ENCODE results near the gene FLYWCH1. TPM values are rescaled to one million over a fixed set of nuclear protein-coding genes. Genes with fewer than 3 reads are reported as not detected.

Gene FLYWCH1
- total RNA-seq, 2 experiments from 2014 or later = 26.1 to 61.9 TPM

GRCh38 chr16:2980227-2981176 lies 68.8 kb downstream of the FLYWCH1 start, which contains the start of gene PKMYT1:
Gene PKMYT1 (minus strand): TSS chr16:2980446. CDS start chr16:2979657, 789 bp downstream.
- Histone ChIP-seq H3K9me3 (ENCODE audit: low read length) (no peaks in the 10 kb centered on the region), H3K4me2 (ENCODE audit: low read length) (peak within 1 kb of the TSS; percentile 86), H3K79me2 (ENCODE audit: insufficient read depth, low read depth, low read length) (peaks cover 27% of the 10 kb centered on the region; the same call in 1 of the 2 replicates), H2AFZ (ENCODE audit: low read length) (peak within 1 kb of the TSS; percentile 10; the same call in 1 of the 2 replicates), H3K9me2 (ENCODE audit: insufficient read depth, low read length) (no peaks in the 10 kb centered on the region), H3K4me3 (ENCODE audit: low read depth, low read length, poor library complexity, severe bottlenecking) (peak within 1 kb of the TSS; percentile 80), H4K20me1 (ENCODE audit: insufficient read depth, low read length) (no peaks in the 10 kb centered on the region), H3K4me1 (ENCODE audit: insufficient read depth, low read length, poor library complexity, severe bottlenecking) (peaks cover 48% of the 10 kb centered on the region), H3K36me3 (ENCODE audit: insufficient read depth, low read length) (peaks cover 40% of the 10 kb centered on the region), H3K27ac (ENCODE audit: low read depth, low read length, poor library complexity, severe bottlenecking) (peak within 1 kb of the TSS; percentile 67)
- TF ChIP-seq EZH2phosphoT487 (IDR thresholded peaks at IDR 0.05; ENCODE audit: borderline replicate concordance, low read depth, low read length) (no peak), CTCF (conservative IDR thresholded peaks at IDR 0.05; ENCODE audit: low read length) (no peak)
- BruUV-seq (replicated peaks) = TSS peak; percentile 95
- intact Hi-C loops (cut with micrococcal nuclease; ENCODE audit: unreplicated experiment) = loop anchor here (1.0 to 5.0 kb wide), 2 partner anchors 11 to 68 kb away; partner anchors contain the start of genes FLYWCH1 and PAQR4
- DNase-seq (ENCODE audit: low spot score) = peak; percentile 94
- CTCF ChIA-PET (ENCODE audit: unreplicated experiment) = interaction anchor here (1.2 kb wide), 1 partner anchor 24 kb away, joined by 3 read pairs; no protein-coding TSS in a partner anchor
- POLR2A ChIA-PET = interaction anchor here (0.7 kb wide), 1 partner anchor 225 kb away, joined by 3 read pairs; no protein-coding TSS in a partner anchor

GRCh38 chr16:2981177-2981898 lies 69.6 kb downstream of the FLYWCH1 start:
- H3K9me2 ChIP-seq (ENCODE audit: insufficient read depth, low read length) = no peaks in the 10 kb centered on the region
- H4K20me1 ChIP-seq (ENCODE audit: insufficient read depth, low read length) = no peaks in the 10 kb centered on the region
- H3K79me2 ChIP-seq (ENCODE audit: insufficient read depth, low read depth, low read length) = peaks cover 27% of the 10 kb centered on the region; the same call in 1 of the 2 replicates
- ChIA-PET POLR2A (interaction anchor here (0.7 kb wide), 1 partner anchor 224 kb away, joined by 3 read pairs; no protein-coding TSS in a partner anchor), CTCF (ENCODE audit: unreplicated experiment) (interaction anchor here (0.5 to 1.2 kb wide), 2 partner anchors 23 to 54 kb away, joined by 3 read pairs; no protein-coding TSS in a partner anchor)
- no peaks in the 10 kb centered on the region for H3K9me3 ChIP-seq (ENCODE audit: low read length)
- H2AFZ ChIP-seq (ENCODE audit: low read length) = no peak overlapping the region
- DNase-seq (ENCODE audit: low spot score) = no peak
- intact Hi-C loops (cut with micrococcal nuclease; ENCODE audit: unreplicated experiment) = loop anchor here (5.0 kb wide), 1 partner anchor 69 kb away; the partner anchor contains the start of gene FLYWCH1
- TF ChIP-seq EZH2phosphoT487 (IDR thresholded peaks at IDR 0.05; ENCODE audit: borderline replicate concordance, low read depth, low read length) (no peak), CTCF (conservative IDR thresholded peaks at IDR 0.05; ENCODE audit: low read length) (no peak)
- peak overlapping the region; percentile 67 for H3K27ac ChIP-seq (ENCODE audit: low read depth, low read length, poor library complexity, severe bottlenecking)
- peaks cover 32% of the 10 kb centered on the region for H3K36me3 ChIP-seq (ENCODE audit: insufficient read depth, low read length)
- H3K4me1 ChIP-seq (ENCODE audit: insufficient read depth, low read length, poor library complexity, severe bottlenecking) = peaks cover 48% of the 10 kb centered on the region
- BruUV-seq (replicated peaks) = no TSS peak
- H3K4me3 ChIP-seq (ENCODE audit: low read depth, low read length, poor library complexity, severe bottlenecking) = peak overlapping the region; percentile 80
- H3K4me2 ChIP-seq (ENCODE audit: low read length) = peak overlapping the region; percentile 86

All from OCI-LY7 (cell line).